CD4-positive, CD25-positive, alpha-beta regulatory T cell (primary cell): ENCODE measurements around the gene SULF2. TPM values are rescaled to one million over a fixed set of nuclear protein-coding genes. Genes with fewer than 3 reads are reported as not detected.

Source experiments
- ATAC-seq, 2 donors: fragments of 150-1000 bp; cut with Tn5 transposase; one replicate each; pipeline ENCODE4 v1.10.0; 2021; ENCODE audit warnings: low read depth in 2 of 2, moderate number of reproducible peaks in 2 of 2, moderate library complexity in 1 of 2
- DNase-seq, 3 donors: peaks; one replicate each; pipeline versions ENCODE4 v3.0.0 to v3.0.0-alpha.2; 2012 to 2022; ENCODE audit warnings: mixed read lengths in 1 of 3
- H3K27ac ChIP-seq: one replicate; pipeline ENCODE4 v1.7.0; 2013; ENCODE audit warnings: mild to moderate bottlenecking, low read length; ENCODE audit not compliant: insufficient read depth, poor library complexity, severe bottlenecking
- H3K27me3 ChIP-seq: one replicate; pipeline ENCODE4 v1.7.0; 2013; ENCODE audit warnings: low read length; ENCODE audit not compliant: control insufficient read depth, insufficient read depth
- H3K36me3 ChIP-seq: one replicate; pipeline ENCODE4 v1.7.0; 2013; ENCODE audit warnings: mild to moderate bottlenecking, low read length, moderate library complexity; ENCODE audit not compliant: control insufficient read depth, insufficient read depth
- H3K4me1 ChIP-seq: 2 replicates; pipeline ENCODE4 v1.7.0; 2013; ENCODE audit warnings: mild to moderate bottlenecking, low read length; ENCODE audit not compliant: insufficient read depth, control insufficient read depth, poor library complexity, severe bottlenecking
- H3K4me3 ChIP-seq: one replicate; pipeline ENCODE4 v1.7.0; 2013; ENCODE audit warnings: low read depth, mild to moderate bottlenecking, low read length, moderate library complexity
- H3K9me3 ChIP-seq, 2 experiments: 1 replicate in 1 of 2; 2 replicates in 1 of 2; pipeline ENCODE4 v1.7.0; 2013; ENCODE audit warnings: low read length in 2 of 2, mild to moderate bottlenecking in 1 of 2, moderate library complexity in 1 of 2; ENCODE audit not compliant: control insufficient read depth in 2 of 2
- H3K27ac Mint-ChIP-seq, 3 donors: one replicate each; pipeline ENCODE4 v1.8.0; 2020 to 2022; ENCODE audit warnings: mild to moderate bottlenecking in 3 of 3, mixed read lengths in 3 of 3, moderate library complexity in 2 of 3
- H3K27me3 Mint-ChIP-seq: one replicate; pipeline ENCODE4 v1.8.0; 2022; ENCODE audit warnings: mild to moderate bottlenecking, mixed read lengths
- H3K36me3 Mint-ChIP-seq: one replicate; pipeline ENCODE4 v1.8.0; 2020; ENCODE audit warnings: mixed read lengths
- H3K4me1 Mint-ChIP-seq, 4 donors: one replicate each; pipeline ENCODE4 v1.8.0; 2020 to 2022; ENCODE audit warnings: mixed read lengths in 4 of 4, mild to moderate bottlenecking in 1 of 4
- H3K4me3 Mint-ChIP-seq, 4 donors: one replicate each; pipeline ENCODE4 v1.8.0; 2020 to 2022; ENCODE audit warnings: mild to moderate bottlenecking in 4 of 4, mixed read lengths in 4 of 4, moderate library complexity in 3 of 4
- H3K9me3 Mint-ChIP-seq, 7 donors: one replicate each; pipeline ENCODE4 v1.8.0; 2020 to 2022; ENCODE audit warnings: mixed read lengths in 7 of 7, mild to moderate bottlenecking in 3 of 7, moderate library complexity in 2 of 7
- polyA plus RNA-seq, 4 donors: library from polyadenylated mRNA; unstranded; fragments of 300-500 nt; fragmentation: Illumina TruSeq; gene quantifications; one replicate each; pipeline ENCODE4 v1.2.3, GENCODE V29; 2021
- total RNA-seq: library from RNA; stranded (reverse); gene quantifications from one replicate; pipeline ENCODE4 v1.2.3, GENCODE V29; 2022

Gene SULF2
- total and polyA plus RNA-seq, 5 donors from 2014 or later: 0.33 to 1.2 (median 0.74) TPM; not detected in 1

- no peak for DNase-seq
- H3K4me3 ChIP-seq: no peak overlapping the region
- Mint-ChIP-seq H3K4me1 (peaks cover 4 to 25% (median 10%) of the 10 kb centered on the region in 4 donors), H3K36me3 (peaks cover 65% of the 10 kb centered on the region), H3K27ac (peak overlapping the region in 2 of 3 donors; percentile 51 to 52), H3K9me3 (no peaks in the 10 kb centered on the region), H3K27me3 (no peaks in the 10 kb centered on the region), H3K4me3 (no peak overlapping the region)
- no peak overlapping the region for H3K27ac ChIP-seq
- no peaks in the 10 kb centered on the region for H3K9me3 ChIP-seq
- H3K27me3 ChIP-seq: no peaks in the 10 kb centered on the region
- no peaks in the 10 kb centered on the region for H3K4me1 ChIP-seq
- no peak for ATAC-seq
- H3K36me3 ChIP-seq: peaks cover 85% of the 10 kb centered on the region
Measured at GRCh38 chr20:47642624-47643023, 142.7 kb downstream of the SULF2 start.

- no peak overlapping the region for H3K4me3 Mint-ChIP-seq
- Histone ChIP-seq H3K4me1 (no peaks in the 10 kb centered on the region), H3K27ac (no peak overlapping the region), H3K27me3 (no peaks in the 10 kb centered on the region), H3K36me3 (peaks cover 85% of the 10 kb centered on the region), H3K9me3 (no peaks in the 10 kb centered on the region), H3K4me3 (no peak overlapping the region)
- H3K27ac Mint-ChIP-seq: no peak overlapping the region
- H3K4me1 Mint-ChIP-seq: peaks cover 4 to 25% (median 12%) of the 10 kb centered on the region in 4 donors
- no peak for DNase-seq
- ATAC-seq: no peak
- H3K27me3 Mint-ChIP-seq: no peaks in the 10 kb centered on the region
- H3K9me3 Mint-ChIP-seq: no peaks in the 10 kb centered on the region
- H3K36me3 Mint-ChIP-seq: peaks cover 69% of the 10 kb centered on the region
Measured at GRCh38 chr20:47642118-47642517, 143.2 kb downstream of the SULF2 start.

- no peaks in the 10 kb centered on the region for H3K4me1 ChIP-seq
- no peak overlapping the region for H3K4me3 ChIP-seq
- no peak overlapping the region for H3K27ac ChIP-seq
- DNase-seq: no peak
- Mint-ChIP-seq H3K36me3 (peaks cover 65% of the 10 kb centered on the region), H3K4me1 (peaks cover 4 to 15% (median 7%) of the 10 kb centered on the region in 4 donors), H3K4me3 (no peak overlapping the region), H3K27ac (peak overlapping the region in 1 of 3 donors; percentile 38), H3K9me3 (no peaks in the 10 kb centered on the region), H3K27me3 (no peaks in the 10 kb centered on the region)
- H3K36me3 ChIP-seq: peaks cover 94% of the 10 kb centered on the region
- ATAC-seq: no peak
- no peaks in the 10 kb centered on the region for H3K27me3 ChIP-seq
- H3K9me3 ChIP-seq: no peaks in the 10 kb centered on the region
Measured at GRCh38 chr20:47638851-47639250, 146.4 kb downstream of the SULF2 start.

- Histone ChIP-seq H3K4me3 (no peak overlapping the region), H3K36me3 (peaks cover 86% of the 10 kb centered on the region), H3K9me3 (no peaks in the 10 kb centered on the region), H3K27me3 (no peaks in the 10 kb centered on the region), H3K4me1 (no peaks in the 10 kb centered on the region), H3K27ac (no peak overlapping the region)
- Mint-ChIP-seq H3K9me3 (no peaks in the 10 kb centered on the region), H3K4me1 (peaks cover 0 to 13% (median 9%) of the 10 kb centered on the region in 4 donors), H3K36me3 (peaks cover 52% of the 10 kb centered on the region), H3K4me3 (no peak overlapping the region), H3K27ac (no peak overlapping the region), H3K27me3 (no peaks in the 10 kb centered on the region)
- DNase-seq (no peak), ATAC-seq (no peak)
Measured at GRCh38 chr20:47635256-47635655, 150.0 kb downstream of the SULF2 start.

GRCh38 chr20:47631078-47631477, 154.2 kb downstream of the SULF2 start:
- Mint-ChIP-seq H3K4me1 (peaks cover 0 to 22% (median 7%) of the 10 kb centered on the region in 4 donors), H3K27me3 (no peaks in the 10 kb centered on the region), H3K27ac (peak overlapping the region in 1 of 3 donors; percentile 35), H3K9me3 (no peaks in the 10 kb centered on the region), H3K4me3 (no peak overlapping the region), H3K36me3 (peaks cover 38% of the 10 kb centered on the region)
- H3K27me3 ChIP-seq: no peaks in the 10 kb centered on the region
- H3K4me3 ChIP-seq: no peak overlapping the region
- peaks cover 86% of the 10 kb centered on the region for H3K36me3 ChIP-seq
- H3K27ac ChIP-seq: no peak overlapping the region
- DNase-seq (no peak), ATAC-seq (no peak)
- H3K9me3 ChIP-seq: no peaks in the 10 kb centered on the region
- H3K4me1 ChIP-seq: no peaks in the 10 kb centered on the region

- Mint-ChIP-seq H3K4me3 (no peak overlapping the region), H3K27ac (no peak overlapping the region), H3K4me1 (peaks cover 0 to 26% (median 8%) of the 10 kb centered on the region in 4 donors), H3K36me3 (peaks cover 37% of the 10 kb centered on the region), H3K9me3 (no peaks in the 10 kb centered on the region), H3K27me3 (no peaks in the 10 kb centered on the region)
- no peaks in the 10 kb centered on the region for H3K27me3 ChIP-seq
- no peak overlapping the region for H3K27ac ChIP-seq
- peaks cover 84% of the 10 kb centered on the region for H3K36me3 ChIP-seq
- no peak for DNase-seq
- H3K4me1 ChIP-seq: no peaks in the 10 kb centered on the region
- no peak overlapping the region for H3K4me3 ChIP-seq
- H3K9me3 ChIP-seq: no peaks in the 10 kb centered on the region
- no peak for ATAC-seq
Measured at GRCh38 chr20:47629907-47630306, 155.4 kb downstream of the SULF2 start.

- Mint-ChIP-seq H3K36me3 (peaks cover 29% of the 10 kb centered on the region), H3K9me3 (no peaks in the 10 kb centered on the region), H3K4me3 (no peak overlapping the region), H3K27ac (no peak overlapping the region), H3K4me1 (peaks cover 3 to 28% (median 12%) of the 10 kb centered on the region in 4 donors), H3K27me3 (no peaks in the 10 kb centered on the region)
- ATAC-seq (no peak), DNase-seq (no peak)
- Histone ChIP-seq H3K27me3 (no peaks in the 10 kb centered on the region), H3K9me3 (no peaks in the 10 kb centered on the region), H3K4me3 (no peak overlapping the region), H3K36me3 (peaks cover 83% of the 10 kb centered on the region), H3K27ac (no peak overlapping the region), H3K4me1 (no peaks in the 10 kb centered on the region)
Measured at GRCh38 chr20:47627540-47627939, 157.7 kb downstream of the SULF2 start.

- DNase-seq: no peak
- H3K9me3 ChIP-seq: no peaks in the 10 kb centered on the region
- H3K36me3 ChIP-seq: peaks cover 56% of the 10 kb centered on the region
- H3K4me1 ChIP-seq: no peaks in the 10 kb centered on the region
- Mint-ChIP-seq H3K9me3 (no peaks in the 10 kb centered on the region), H3K27ac (no peak overlapping the region), H3K4me3 (no peak overlapping the region), H3K27me3 (no peaks in the 10 kb centered on the region), H3K4me1 (peaks cover 16 to 38% (median 26%) of the 10 kb centered on the region in 4 donors), H3K36me3 (peaks cover 31% of the 10 kb centered on the region)
- no peak overlapping the region for H3K27ac ChIP-seq
- ATAC-seq: no peak
- no peak overlapping the region for H3K4me3 ChIP-seq
- H3K27me3 ChIP-seq: no peaks in the 10 kb centered on the region
Measured at GRCh38 chr20:47623206-47623605, 162.1 kb downstream of the SULF2 start.
